OCI-LY7 (cell line): Measurements from ENCODE around the gene RTEL1. TPM values are rescaled to one million over a fixed set of nuclear protein-coding genes. Genes with fewer than 3 reads are reported as not detected.

Experiments used
- BruUV-seq: library from RNA; stranded (reverse); fragments of 400-500 nt; replicated peaks from 2 replicates; lab custom pipeline; 2021; lab: Mats Ljungman, UMichigan
- CTCF ChIA-PET: fragments of 300-600 bp; sonication (Branson Sonifier 250); formaldehyde crosslinking; loops from one replicate; lab custom pipeline; 2022; ENCODE audit warnings: antibody characterized with exemption; ENCODE audit not compliant: unreplicated experiment; lab: Charles Lee
- POLR2A ChIA-PET: fragments of 300-600 bp; sonication (Branson Sonifier 250); formaldehyde crosslinking; loops from one replicate; lab custom pipeline; 2022; ENCODE audit warnings: antibody characterized with exemption; lab: Charles Lee
- DNase-seq: peaks from one replicate; pipeline ENCODE4 v3.0.0-alpha.2; 2015; ENCODE audit warnings: low spot score
- H2AFZ ChIP-seq: fragments of 200-600 bp; sonication (generic), shearing (Covaris generic); 2 replicates; pipeline ENCODE4 v1.6.1; 2014; ENCODE audit warnings: mild to moderate bottlenecking, antibody characterized with exemption, low read length, moderate library complexity
- H3K27ac ChIP-seq: fragments of 200-600 bp; sonication (generic); 2 replicates; pipeline ENCODE4 v1.5.1; 2014; ENCODE audit warnings: mixed run types, low read depth, mild to moderate bottlenecking, moderate library complexity, low read length, inconsistent platforms; ENCODE audit not compliant: poor library complexity, severe bottlenecking
- H3K36me3 ChIP-seq: fragments of 200-600 bp; sonication (generic); 2 replicates; pipeline ENCODE4 v1.6.1; 2014; ENCODE audit warnings: mild to moderate bottlenecking, antibody characterized with exemption, low read length, moderate library complexity, mixed read lengths; ENCODE audit not compliant: insufficient read depth
- H3K4me1 ChIP-seq: fragments of 200-600 bp; sonication (generic); 2 replicates; pipeline ENCODE4 v1.5.1; 2014; ENCODE audit warnings: mild to moderate bottlenecking, low read length; ENCODE audit not compliant: insufficient read depth, poor library complexity, severe bottlenecking
- H3K4me2 ChIP-seq: fragments of 200-600 bp; sonication (generic); 2 replicates; pipeline ENCODE4 v1.6.1; 2014; ENCODE audit warnings: mild to moderate bottlenecking, low read length
- H3K4me3 ChIP-seq: fragments of 200-600 bp; sonication (generic); 2 replicates; pipeline ENCODE4 v1.5.1; 2014; ENCODE audit warnings: mild to moderate bottlenecking, low read depth, low read length; ENCODE audit not compliant: poor library complexity, severe bottlenecking
- H3K79me2 ChIP-seq: fragments of 200-600 bp; sonication (generic); 2 replicates; pipeline ENCODE4 v1.6.1; 2016; ENCODE audit warnings: low read depth, mild to moderate bottlenecking, low read length, moderate library complexity, mixed read lengths; ENCODE audit not compliant: insufficient read depth
- H3K9me2 ChIP-seq: fragments of 200-600 bp; sonication (generic); 2 replicates; pipeline ENCODE4 v1.6.1; 2016; ENCODE audit warnings: mild to moderate bottlenecking, low read length, mixed read lengths; ENCODE audit not compliant: insufficient read depth
- H3K9me3 ChIP-seq: fragments of 200-600 bp; sonication (generic); 2 replicates; pipeline ENCODE4 v1.6.1; 2014; ENCODE audit warnings: mild to moderate bottlenecking, mixed run types, low read length, mixed read lengths
- H4K20me1 ChIP-seq: fragments of 200-600 bp; sonication (generic); 2 replicates; pipeline ENCODE4 v1.6.1; 2014; ENCODE audit warnings: mild to moderate bottlenecking, antibody characterized with exemption, low read length, moderate library complexity, mixed read lengths; ENCODE audit not compliant: insufficient read depth
- EZH2phosphoT487 ChIP-seq: fragments of 200-600 bp; sonication (generic); IDR thresholded peaks from 2 replicates; pipeline ENCODE4 v1.6.1; 2018; ENCODE audit warnings: low read depth, borderline replicate concordance, mild to moderate bottlenecking, mixed run types, antibody characterized with exemption, low read length, moderate library complexity, mixed read lengths
- intact Hi-C: fragments of 100-400 bp; cut with micrococcal nuclease; formaldehyde crosslinking; loops from one replicate; pipeline ENCODE4 v1.10.0; 2022; ENCODE audit not compliant: unreplicated experiment
- total RNA-seq, 2 experiments: library from RNA; depleted of rRNA in 1 of 2; stranded (reverse); fragments of >200 nt in 1 of 2; shearing (Covaris generic) in 1 of 2; gene quantifications; 2 replicates each; pipeline ENCODE4 v1.2.3, GENCODE V29; 2014 to 2022
- TF ChIP-seq, protein P1 (sequence below): fragments of 200-600 bp; sonication (generic); conservative IDR thresholded peaks from 2 replicates; pipeline ENCODE4 v1.5.1; 2014; ENCODE audit warnings: mild to moderate bottlenecking, antibody characterized with exemption, low read length, moderate library complexity, mixed read lengths

Gene RTEL1
- total RNA-seq, 2 experiments from 2014 or later, result 22.5 to 47.2 TPM

DNA sequence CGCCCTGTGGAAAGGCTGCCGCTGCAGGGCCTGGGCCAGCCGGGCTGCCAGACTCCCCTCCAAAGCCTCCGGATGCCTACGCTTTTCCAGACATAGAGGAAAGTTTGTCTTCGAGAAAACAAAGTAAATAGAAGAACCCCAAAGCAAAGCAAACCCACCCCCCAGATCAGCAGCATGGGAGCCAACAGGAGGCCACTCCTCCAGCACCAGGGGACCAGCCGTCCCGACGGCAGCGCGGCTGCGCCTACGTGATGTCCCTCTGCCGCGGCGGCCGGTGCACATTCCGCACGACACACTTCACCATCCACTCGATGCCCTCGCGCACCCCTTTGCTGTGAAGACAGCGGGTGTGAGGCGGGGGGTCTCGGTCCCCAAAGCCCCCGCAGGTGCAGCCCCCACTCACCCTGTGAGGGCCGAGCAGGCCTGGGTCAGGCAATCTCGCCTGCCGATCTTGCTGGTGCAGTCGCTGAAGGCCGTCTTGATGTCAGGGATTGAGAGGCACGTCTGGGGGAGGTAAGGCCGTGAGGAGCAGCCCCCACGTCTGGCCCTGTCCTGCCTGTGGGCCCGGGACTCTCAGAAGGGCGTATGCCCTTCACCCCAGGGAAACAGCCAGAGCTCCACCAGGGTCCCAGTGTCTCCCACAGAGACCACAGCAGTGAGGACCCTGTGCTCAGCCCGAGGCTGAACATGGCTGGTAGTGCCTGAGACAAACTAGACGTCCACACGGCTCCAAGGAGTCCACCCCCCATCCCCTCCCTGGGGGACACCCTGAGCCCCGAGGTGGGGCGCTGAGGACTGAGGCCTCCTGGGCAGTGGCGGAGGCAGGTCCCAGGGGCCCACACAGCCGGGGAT, 42.3 kb downstream of the RTEL1 start:
- Histone ChIP-seq H3K27ac (no peak overlapping the region), H3K4me2 (no peak overlapping the region), H3K9me2 (no peaks in the 10 kb centered on the region), H3K9me3 (no peaks in the 10 kb centered on the region), H3K79me2 (peaks cover 2% of the 10 kb centered on the region; the same call in 1 of the 2 replicates), H2AFZ (no peak overlapping the region), H3K36me3 (peaks cover 42% of the 10 kb centered on the region), H3K4me1 (peaks cover 9% of the 10 kb centered on the region), H4K20me1 (no peaks in the 10 kb centered on the region), H3K4me3 (no peak overlapping the region)
- no peak for DNase-seq
- no TSS peak for BruUV-seq
- POLR2A ChIA-PET, result no interaction called here
- intact Hi-C loops, result no loop called here
- CTCF ChIA-PET, result no interaction called here
- TF ChIP-seq, protein P1, sequence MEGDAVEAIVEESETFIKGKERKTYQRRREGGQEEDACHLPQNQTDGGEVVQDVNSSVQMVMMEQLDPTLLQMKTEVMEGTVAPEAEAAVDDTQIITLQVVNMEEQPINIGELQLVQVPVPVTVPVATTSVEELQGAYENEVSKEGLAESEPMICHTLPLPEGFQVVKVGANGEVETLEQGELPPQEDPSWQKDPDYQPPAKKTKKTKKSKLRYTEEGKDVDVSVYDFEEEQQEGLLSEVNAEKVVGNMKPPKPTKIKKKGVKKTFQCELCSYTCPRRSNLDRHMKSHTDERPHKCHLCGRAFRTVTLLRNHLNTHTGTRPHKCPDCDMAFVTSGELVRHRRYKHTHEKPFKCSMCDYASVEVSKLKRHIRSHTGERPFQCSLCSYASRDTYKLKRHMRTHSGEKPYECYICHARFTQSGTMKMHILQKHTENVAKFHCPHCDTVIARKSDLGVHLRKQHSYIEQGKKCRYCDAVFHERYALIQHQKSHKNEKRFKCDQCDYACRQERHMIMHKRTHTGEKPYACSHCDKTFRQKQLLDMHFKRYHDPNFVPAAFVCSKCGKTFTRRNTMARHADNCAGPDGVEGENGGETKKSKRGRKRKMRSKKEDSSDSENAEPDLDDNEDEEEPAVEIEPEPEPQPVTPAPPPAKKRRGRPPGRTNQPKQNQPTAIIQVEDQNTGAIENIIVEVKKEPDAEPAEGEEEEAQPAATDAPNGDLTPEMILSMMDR, result no peak
- TF ChIP-seq EZH2phosphoT487, result no peak

DNA sequence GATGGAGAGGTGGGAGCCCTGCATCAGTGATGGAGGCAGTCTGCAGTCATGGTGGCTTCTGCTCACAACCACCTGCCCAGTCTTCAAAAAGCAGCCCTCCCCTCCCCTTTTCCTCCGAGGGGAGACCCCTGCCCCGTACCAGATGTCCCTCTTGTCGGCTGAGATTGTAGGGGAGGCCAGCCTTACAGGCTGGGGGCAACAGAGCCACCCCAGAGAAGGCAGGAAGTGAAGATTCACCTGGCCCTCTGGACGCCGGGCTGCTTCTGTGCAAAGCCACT, 42.9 kb downstream of the RTEL1 start:
- H3K4me3 ChIP-seq, result no peak overlapping the region
- ChIA-PET POLR2A (no interaction called here), CTCF (no interaction called here)
- BruUV-seq, result no TSS peak
- no peak overlapping the region for H3K4me2 ChIP-seq
- H3K4me1 ChIP-seq, result peaks cover 11% of the 10 kb centered on the region
- no peaks in the 10 kb centered on the region for H3K9me3 ChIP-seq
- intact Hi-C loops, result no loop called here
- peaks cover 2% of the 10 kb centered on the region; the same call in 1 of the 2 replicates for H4K20me1 ChIP-seq
- DNase-seq, result no peak
- no peak overlapping the region for H3K27ac ChIP-seq
- no peaks in the 10 kb centered on the region for H3K9me2 ChIP-seq
- TF ChIP-seq EZH2phosphoT487, result no peak
- TF ChIP-seq, protein P1, result no peak
- peaks cover 43% of the 10 kb centered on the region for H3K36me3 ChIP-seq
- peaks cover 7% of the 10 kb centered on the region for H3K79me2 ChIP-seq
- H2AFZ ChIP-seq, result no peak overlapping the region
